ENCODE results near the gene GLUD1. TPM values are rescaled to one million over a fixed set of nuclear protein-coding genes. Genes with fewer than 3 reads are reported as not detected.
"Not testable (repeated sequence)": the region's sequence is repeated elsewhere in the genome, so short reads cannot be mapped to it uniquely, and the experiment has no call there.

Gene GLUD1
- total RNA-seq, 1 experiment from 2014 or later, result 275 TPM

DNA sequence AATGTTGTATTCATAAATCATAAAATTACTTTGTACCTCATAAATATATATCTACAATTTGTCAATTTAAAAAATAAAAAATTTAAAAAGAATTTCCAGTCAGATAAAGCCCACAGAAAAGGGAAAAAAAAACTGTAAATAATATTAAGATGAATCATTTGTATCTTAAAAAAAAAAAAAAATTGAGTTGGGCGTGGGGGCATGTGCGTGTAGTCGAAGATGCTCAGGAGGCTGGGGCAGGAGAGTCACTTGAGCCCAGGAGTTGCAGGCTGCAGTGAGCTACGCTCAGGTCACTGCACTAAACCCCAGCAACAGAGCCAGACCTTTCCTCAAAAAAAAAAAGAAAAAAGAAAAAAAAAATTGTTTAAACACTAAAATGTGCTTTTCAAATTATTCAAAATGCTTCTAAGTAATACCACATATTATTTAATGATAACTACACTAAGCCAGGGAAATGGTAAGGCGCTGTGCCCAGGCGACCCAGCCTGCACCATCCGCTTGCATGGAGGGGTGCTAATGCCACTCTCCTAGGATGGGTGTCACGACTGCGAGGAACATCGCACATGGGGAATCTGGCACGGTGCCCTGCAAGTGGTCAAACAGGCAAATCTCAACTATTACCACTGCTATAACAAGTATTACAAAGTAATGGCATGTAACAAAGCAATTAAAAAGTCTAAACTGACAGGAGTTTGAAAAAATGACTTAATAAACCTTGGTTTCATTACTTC lies 15.4 kb downstream of the GLUD1 start:
- Mint-ChIP-seq H3K27me3 (ENCODE audit: insufficient read depth, unreplicated experiment) (no peaks in the 10 kb centered on the region), H3K9me3 (ENCODE audit: unreplicated experiment) (no peaks in the 10 kb centered on the region), H3K36me3 (ENCODE audit: insufficient read depth, unreplicated experiment) (peaks cover 54% of the 10 kb centered on the region), H3K4me3 (ENCODE audit: unreplicated experiment) (no peak overlapping the region), H3K27ac (ENCODE audit: low read depth, unreplicated experiment) (no peak overlapping the region), H3K4me1 (ENCODE audit: insufficient read depth, unreplicated experiment) (peaks cover 29% of the 10 kb centered on the region)
- no peak for DNase-seq (ENCODE audit: unreplicated experiment)
- CTCF ChIA-PET, result interaction anchor here (1.0 kb wide), 1 partner anchor 15 kb away, joined by 3 read pairs; no protein-coding TSS in a partner anchor
- no TSS peak for BruUV-seq (replicated peaks)
- intact Hi-C loops (cut with micrococcal nuclease), result no loop called here
- TF ChIP-seq, protein P1, sequence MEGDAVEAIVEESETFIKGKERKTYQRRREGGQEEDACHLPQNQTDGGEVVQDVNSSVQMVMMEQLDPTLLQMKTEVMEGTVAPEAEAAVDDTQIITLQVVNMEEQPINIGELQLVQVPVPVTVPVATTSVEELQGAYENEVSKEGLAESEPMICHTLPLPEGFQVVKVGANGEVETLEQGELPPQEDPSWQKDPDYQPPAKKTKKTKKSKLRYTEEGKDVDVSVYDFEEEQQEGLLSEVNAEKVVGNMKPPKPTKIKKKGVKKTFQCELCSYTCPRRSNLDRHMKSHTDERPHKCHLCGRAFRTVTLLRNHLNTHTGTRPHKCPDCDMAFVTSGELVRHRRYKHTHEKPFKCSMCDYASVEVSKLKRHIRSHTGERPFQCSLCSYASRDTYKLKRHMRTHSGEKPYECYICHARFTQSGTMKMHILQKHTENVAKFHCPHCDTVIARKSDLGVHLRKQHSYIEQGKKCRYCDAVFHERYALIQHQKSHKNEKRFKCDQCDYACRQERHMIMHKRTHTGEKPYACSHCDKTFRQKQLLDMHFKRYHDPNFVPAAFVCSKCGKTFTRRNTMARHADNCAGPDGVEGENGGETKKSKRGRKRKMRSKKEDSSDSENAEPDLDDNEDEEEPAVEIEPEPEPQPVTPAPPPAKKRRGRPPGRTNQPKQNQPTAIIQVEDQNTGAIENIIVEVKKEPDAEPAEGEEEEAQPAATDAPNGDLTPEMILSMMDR (IDR thresholded peaks at IDR 0.05; ENCODE audit: unreplicated experiment), result no peak
- POLR2A ChIA-PET, result interaction anchor here (0.7 to 4.2 kb wide), 2 partner anchors 15 to 134 kb away, joined by 3 to 26 read pairs; partner anchors contain the start of genes GLUD1 and SHLD2

DNA sequence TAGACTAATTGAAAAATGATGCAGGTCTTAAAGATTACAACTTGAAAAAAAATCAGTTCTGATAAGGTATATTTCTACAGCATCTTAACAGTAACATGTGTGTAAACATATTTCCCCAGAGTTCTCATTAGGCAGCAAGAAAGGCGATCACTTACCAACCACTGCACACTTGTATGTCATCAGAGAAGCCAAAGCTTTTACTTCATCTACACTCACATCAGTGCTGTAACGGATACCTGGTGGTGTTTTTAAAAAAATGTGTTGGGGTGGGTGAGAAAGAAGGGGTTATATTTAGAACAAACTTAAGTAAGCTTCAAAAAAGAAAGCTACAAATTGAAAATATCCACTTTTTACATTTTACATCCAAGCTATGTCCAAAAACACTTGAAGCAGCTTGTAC lies 18.2 kb downstream of the GLUD1 start:
- H3K4me1 Mint-ChIP-seq (ENCODE audit: insufficient read depth, unreplicated experiment); H3K27me3 Mint-ChIP-seq (ENCODE audit: insufficient read depth, unreplicated experiment); H3K4me3 Mint-ChIP-seq (ENCODE audit: unreplicated experiment); BruUV-seq (replicated peaks); CTCF ChIA-PET; DNase-seq (ENCODE audit: unreplicated experiment); intact Hi-C loops (cut with micrococcal nuclease); H3K27ac Mint-ChIP-seq (ENCODE audit: low read depth, unreplicated experiment); H3K9me3 Mint-ChIP-seq (ENCODE audit: unreplicated experiment): not testable (repeated sequence)
- POLR2A ChIA-PET, result interaction anchor here (4.2 kb wide), 1 partner anchor 18 kb away, joined by 26 read pairs; the partner anchor contains the start of genes GLUD1 and SHLD2
- peaks cover 61% of the 10 kb centered on the region for H3K36me3 Mint-ChIP-seq (ENCODE audit: insufficient read depth, unreplicated experiment)

DNA sequence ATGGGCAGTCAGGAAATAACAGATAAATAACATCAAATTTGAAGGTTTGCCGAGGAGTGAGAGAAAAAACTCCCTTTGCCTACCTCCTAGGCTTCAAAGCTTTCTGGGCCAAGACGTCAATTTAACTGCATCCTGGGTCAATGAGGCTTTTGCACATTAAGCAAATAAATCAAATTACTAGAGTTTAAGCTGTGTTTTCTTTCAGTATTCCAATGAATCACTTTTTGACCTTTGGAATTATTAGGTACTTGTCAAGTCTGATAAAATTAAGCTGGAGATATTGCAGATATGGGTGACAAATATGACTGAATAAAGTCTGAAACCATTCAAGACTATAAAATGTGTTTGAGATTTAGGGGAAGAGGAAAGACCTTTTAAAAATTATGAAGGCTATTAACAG lies 22.2 kb downstream of the GLUD1 start:
- no TSS peak for BruUV-seq (replicated peaks)

DNA sequence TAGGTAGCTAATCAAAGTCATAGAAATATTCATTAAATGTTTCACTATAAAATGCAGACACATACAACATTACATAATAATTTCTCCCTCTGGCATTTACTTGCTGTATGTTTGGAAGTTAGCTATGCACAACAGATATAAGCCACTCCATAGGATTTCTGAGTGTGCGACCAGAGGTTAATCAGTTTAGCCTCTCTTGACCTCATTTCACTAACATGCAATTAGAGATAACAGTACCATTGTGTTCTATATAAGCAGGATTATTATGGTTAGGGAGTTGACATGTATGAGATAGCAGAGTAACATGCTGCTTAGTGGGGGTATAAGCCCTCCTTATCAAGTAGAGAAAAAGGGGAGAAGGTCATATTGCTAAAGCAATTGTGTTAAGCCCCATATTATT lies 26.4 kb downstream of the GLUD1 start:
- TF ChIP-seq, protein P1 (IDR thresholded peaks at IDR 0.05; ENCODE audit: unreplicated experiment), result no peak
- CTCF ChIA-PET, result interaction anchor here (0.5 kb wide), 1 partner anchor 19 kb away, joined by 4 read pairs; no protein-coding TSS in a partner anchor
- Mint-ChIP-seq H3K9me3 (ENCODE audit: unreplicated experiment) (no peaks in the 10 kb centered on the region), H3K4me1 (ENCODE audit: insufficient read depth, unreplicated experiment) (peaks cover 6% of the 10 kb centered on the region), H3K27ac (ENCODE audit: low read depth, unreplicated experiment) (no peak overlapping the region), H3K4me3 (ENCODE audit: unreplicated experiment) (no peak overlapping the region), H3K36me3 (ENCODE audit: insufficient read depth, unreplicated experiment) (peaks cover 43% of the 10 kb centered on the region), H3K27me3 (ENCODE audit: insufficient read depth, unreplicated experiment) (no peaks in the 10 kb centered on the region)
- intact Hi-C loops (cut with micrococcal nuclease), result no loop called here
- no TSS peak for BruUV-seq (replicated peaks)
- POLR2A ChIA-PET, result interaction anchor here (1.5 kb wide), 1 partner anchor 11 kb away, joined by 4 read pairs; no protein-coding TSS in a partner anchor
- no peak for DNase-seq (ENCODE audit: unreplicated experiment)

More for the DNA sequence above, 22.2 kb downstream of the GLUD1 start:
- Mint-ChIP-seq H3K36me3 (ENCODE audit: insufficient read depth, unreplicated experiment) (peaks cover 76% of the 10 kb centered on the region), H3K27ac (ENCODE audit: low read depth, unreplicated experiment) (no peak overlapping the region), H3K9me3 (ENCODE audit: unreplicated experiment) (no peaks in the 10 kb centered on the region), H3K27me3 (ENCODE audit: insufficient read depth, unreplicated experiment) (no peaks in the 10 kb centered on the region), H3K4me3 (ENCODE audit: unreplicated experiment) (no peak overlapping the region), H3K4me1 (ENCODE audit: insufficient read depth, unreplicated experiment) (no peaks in the 10 kb centered on the region)
- CTCF ChIA-PET, result interaction anchor here (1.2 kb wide), 1 partner anchor 10 kb away, joined by 3 read pairs; no protein-coding TSS in a partner anchor
- intact Hi-C loops (cut with micrococcal nuclease), result no loop called here
- DNase-seq (ENCODE audit: unreplicated experiment), result no peak
- TF ChIP-seq, protein P1 (IDR thresholded peaks at IDR 0.05; ENCODE audit: unreplicated experiment), result no peak
- POLR2A ChIA-PET, result interaction anchor here (1.0 to 3.4 kb wide), 5 partner anchors 9 to 103 kb away, joined by 3 to 14 read pairs (median 4); no protein-coding TSS in a partner anchor
